Panc1 (cell line): ENCODE results near the gene CAV1. TPM values are rescaled to one million over a fixed set of nuclear protein-coding genes. Genes with fewer than 3 reads are reported as not detected.

ENCODE experiments used
- ATAC-seq: fragments of 200-7000 bp; cut with Tn5 transposase; 2 replicates; pipeline ENCODE4 v1.9.1; 2020; ENCODE audit warnings: mild to moderate bottlenecking, moderate library complexity
- BruUV-seq: library from RNA; stranded (reverse); fragments of 400-500 nt; replicated peaks from 2 replicates; lab custom pipeline; 2021; lab: Mats Ljungman, UMichigan
- CTCF ChIA-PET: fragments of 300-600 bp; sonication (Branson Sonifier 250); formaldehyde crosslinking; loops from one replicate; lab custom pipeline; 2022; ENCODE audit warnings: antibody characterized with exemption; lab: Charles Lee
- POLR2A ChIA-PET: fragments of 300-600 bp; sonication (Branson Sonifier 250); formaldehyde crosslinking; loops from one replicate; lab custom pipeline; 2022; ENCODE audit warnings: antibody characterized with exemption; lab: Charles Lee
- DNase-seq: peaks from one replicate; pipeline ENCODE4 v3.0.0-alpha.2; 2010; ENCODE audit warnings: low read depth, low spot score
- H3K27ac ChIP-seq: 2 replicates; pipeline ENCODE4 v1.5.1; 2011; ENCODE audit warnings: mild to moderate bottlenecking, low read length, inconsistent platforms
- H3K27me3 ChIP-seq: fragments of 200-500 bp; sonication (Bioruptor generic); 2 replicates; pipeline ENCODE4 v1.6.0; 2014; ENCODE audit warnings: low read length, inconsistent platforms; ENCODE audit not compliant: control insufficient read depth, insufficient read depth
- H3K36me3 ChIP-seq: fragments of 200-500 bp; sonication (Bioruptor generic); 2 replicates; pipeline ENCODE4 v1.5.1; 2014; ENCODE audit warnings: inconsistent platforms, mild to moderate bottlenecking, low read length, moderate library complexity; ENCODE audit not compliant: control insufficient read depth, insufficient read depth
- H3K4me1 ChIP-seq: 2 replicates; pipeline ENCODE4 v1.5.1; 2011; ENCODE audit warnings: inconsistent platforms, mild to moderate bottlenecking, low read length, moderate library complexity; ENCODE audit not compliant: control insufficient read depth, insufficient read depth
- H3K4me3 ChIP-seq, 2 experiments: 2 replicates each; pipeline ENCODE4 v1.5.1; 2011 to 2012; ENCODE audit warnings: low read depth in 2 of 2, low read length in 2 of 2, mild to moderate bottlenecking in 2 of 2, inconsistent platforms in 1 of 2, moderate library complexity in 1 of 2
- H3K9me3 ChIP-seq: fragments of 200-500 bp; sonication (Bioruptor generic); 2 replicates; pipeline ENCODE4 v1.5.1; 2014; ENCODE audit warnings: low read depth, mild to moderate bottlenecking, inconsistent platforms, low read length, moderate library complexity; ENCODE audit not compliant: control insufficient read depth, insufficient read depth
- POLR2AphosphoS5 ChIP-seq: IDR thresholded peaks from 2 replicates; pipeline ENCODE4 v1.6.1; 2012; ENCODE audit warnings: mild to moderate bottlenecking, low read depth, low read length, moderate library complexity
- SIN3A ChIP-seq: IDR thresholded peaks from 2 replicates; pipeline ENCODE4 v1.6.1; 2012; ENCODE audit warnings: low read depth, mild to moderate bottlenecking, low read length, moderate library complexity, borderline replicate concordance; ENCODE audit not compliant: insufficient read depth
- TCF7L2 ChIP-seq: IDR thresholded peaks from 2 replicates; pipeline ENCODE4 v1.6.1; 2011; ENCODE audit warnings: mild to moderate bottlenecking, low read depth, low read length, inconsistent platforms
- in situ Hi-C: cut with HindIII; loops from 2 replicates; pipeline ENCODE4 v1.10.0; 2016; ENCODE audit warnings: low sequenced_read_pairs, low pct_unique_long_range_greater_than_20kb
- intact Hi-C: fragments of 100-400 bp; cut with micrococcal nuclease; formaldehyde crosslinking; loops from one replicate; pipeline ENCODE4 v1.10.0; 2022; ENCODE audit not compliant: unreplicated experiment
- total RNA-seq: library from RNA; stranded (reverse); gene quantifications from one replicate; pipeline ENCODE4 v1.2.1, GENCODE V29; 2021; ENCODE audit not compliant: unreplicated experiment
- TF ChIP-seq, protein P1 (sequence below): fragments of 450-650 bp; IDR thresholded peaks from 2 replicates; pipeline ENCODE4 v1.5.1; 2017; ENCODE audit warnings: mild to moderate bottlenecking
- TF ChIP-seq, protein P2 (sequence below), 2 experiments: IDR thresholded peaks; 2 replicates each; pipeline ENCODE4 v1.6.1; 2011 to 2012; ENCODE audit warnings: low read depth in 2 of 2, control low read depth in 1 of 2, low read length in 1 of 2, mild to moderate bottlenecking in 1 of 2, moderate library complexity in 1 of 2; ENCODE audit not compliant: insufficient read depth in 1 of 2

The CAV1 gene
- total RNA-seq, 1 experiment from 2014 or later = 496 TPM

DNA sequence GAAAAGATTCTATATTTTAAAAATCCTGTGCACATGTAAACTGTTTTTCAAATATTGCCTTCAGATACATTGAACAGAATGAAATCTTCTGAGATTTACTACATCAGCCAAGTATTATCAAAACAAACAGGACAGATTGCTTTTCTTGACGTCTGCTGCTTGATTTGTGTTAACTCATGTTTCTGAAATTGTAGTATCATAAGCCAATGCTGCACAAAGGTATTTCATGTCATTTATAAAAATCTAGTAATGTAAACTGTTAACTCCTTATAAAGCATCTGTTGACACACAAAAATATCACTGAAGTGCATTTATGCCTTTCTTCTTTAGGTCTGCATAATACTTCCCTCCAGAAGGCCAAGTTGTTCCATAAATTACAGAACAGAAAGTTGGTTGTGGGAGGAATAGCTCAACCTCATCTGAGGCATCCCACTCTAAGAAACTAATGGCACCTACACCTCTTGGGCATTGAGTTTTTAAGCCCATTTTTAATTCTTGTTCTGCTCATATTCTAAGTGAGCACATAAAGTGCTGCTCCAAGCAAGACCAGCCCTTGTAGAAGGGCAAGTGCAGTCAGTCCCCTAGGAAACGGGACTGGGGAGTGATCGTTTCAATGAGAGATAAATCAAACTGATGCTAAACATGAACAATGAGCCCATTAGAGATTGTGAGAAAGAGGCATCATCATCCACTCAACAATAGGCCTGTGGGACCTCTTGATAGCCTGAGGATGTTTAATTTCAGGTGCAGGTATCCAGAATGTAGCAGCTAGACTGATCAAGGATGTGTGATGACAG lies 28.5 kb downstream of the CAV1 start:
- no peaks in the 10 kb centered on the region for H3K9me3 ChIP-seq
- CTCF ChIA-PET = no interaction called here
- no peaks in the 10 kb centered on the region for H3K27me3 ChIP-seq
- ATAC-seq (no peak), DNase-seq (no peak)
- POLR2A ChIA-PET = no interaction called here
- intact Hi-C loops (no loop called here), in situ Hi-C loops (no loop called here)
- BruUV-seq = no TSS peak
- TF ChIP-seq, protein P1, sequence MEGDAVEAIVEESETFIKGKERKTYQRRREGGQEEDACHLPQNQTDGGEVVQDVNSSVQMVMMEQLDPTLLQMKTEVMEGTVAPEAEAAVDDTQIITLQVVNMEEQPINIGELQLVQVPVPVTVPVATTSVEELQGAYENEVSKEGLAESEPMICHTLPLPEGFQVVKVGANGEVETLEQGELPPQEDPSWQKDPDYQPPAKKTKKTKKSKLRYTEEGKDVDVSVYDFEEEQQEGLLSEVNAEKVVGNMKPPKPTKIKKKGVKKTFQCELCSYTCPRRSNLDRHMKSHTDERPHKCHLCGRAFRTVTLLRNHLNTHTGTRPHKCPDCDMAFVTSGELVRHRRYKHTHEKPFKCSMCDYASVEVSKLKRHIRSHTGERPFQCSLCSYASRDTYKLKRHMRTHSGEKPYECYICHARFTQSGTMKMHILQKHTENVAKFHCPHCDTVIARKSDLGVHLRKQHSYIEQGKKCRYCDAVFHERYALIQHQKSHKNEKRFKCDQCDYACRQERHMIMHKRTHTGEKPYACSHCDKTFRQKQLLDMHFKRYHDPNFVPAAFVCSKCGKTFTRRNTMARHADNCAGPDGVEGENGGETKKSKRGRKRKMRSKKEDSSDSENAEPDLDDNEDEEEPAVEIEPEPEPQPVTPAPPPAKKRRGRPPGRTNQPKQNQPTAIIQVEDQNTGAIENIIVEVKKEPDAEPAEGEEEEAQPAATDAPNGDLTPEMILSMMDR = no peak
- TF ChIP-seq, protein P2, sequence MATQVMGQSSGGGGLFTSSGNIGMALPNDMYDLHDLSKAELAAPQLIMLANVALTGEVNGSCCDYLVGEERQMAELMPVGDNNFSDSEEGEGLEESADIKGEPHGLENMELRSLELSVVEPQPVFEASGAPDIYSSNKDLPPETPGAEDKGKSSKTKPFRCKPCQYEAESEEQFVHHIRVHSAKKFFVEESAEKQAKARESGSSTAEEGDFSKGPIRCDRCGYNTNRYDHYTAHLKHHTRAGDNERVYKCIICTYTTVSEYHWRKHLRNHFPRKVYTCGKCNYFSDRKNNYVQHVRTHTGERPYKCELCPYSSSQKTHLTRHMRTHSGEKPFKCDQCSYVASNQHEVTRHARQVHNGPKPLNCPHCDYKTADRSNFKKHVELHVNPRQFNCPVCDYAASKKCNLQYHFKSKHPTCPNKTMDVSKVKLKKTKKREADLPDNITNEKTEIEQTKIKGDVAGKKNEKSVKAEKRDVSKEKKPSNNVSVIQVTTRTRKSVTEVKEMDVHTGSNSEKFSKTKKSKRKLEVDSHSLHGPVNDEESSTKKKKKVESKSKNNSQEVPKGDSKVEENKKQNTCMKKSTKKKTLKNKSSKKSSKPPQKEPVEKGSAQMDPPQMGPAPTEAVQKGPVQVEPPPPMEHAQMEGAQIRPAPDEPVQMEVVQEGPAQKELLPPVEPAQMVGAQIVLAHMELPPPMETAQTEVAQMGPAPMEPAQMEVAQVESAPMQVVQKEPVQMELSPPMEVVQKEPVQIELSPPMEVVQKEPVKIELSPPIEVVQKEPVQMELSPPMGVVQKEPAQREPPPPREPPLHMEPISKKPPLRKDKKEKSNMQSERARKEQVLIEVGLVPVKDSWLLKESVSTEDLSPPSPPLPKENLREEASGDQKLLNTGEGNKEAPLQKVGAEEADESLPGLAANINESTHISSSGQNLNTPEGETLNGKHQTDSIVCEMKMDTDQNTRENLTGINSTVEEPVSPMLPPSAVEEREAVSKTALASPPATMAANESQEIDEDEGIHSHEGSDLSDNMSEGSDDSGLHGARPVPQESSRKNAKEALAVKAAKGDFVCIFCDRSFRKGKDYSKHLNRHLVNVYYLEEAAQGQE (IDR thresholded peaks at IDR 0.05; ENCODE audit: insufficient read depth in 1 of 2, low read depth in 2 of 2, low read length in 1 of 2) = no peak
- no peak for TF ChIP-seq SIN3A
- no peak for TF ChIP-seq TCF7L2
- no peak for TF ChIP-seq POLR2AphosphoS5
- peaks cover 67% of the 10 kb centered on the region for H3K4me1 ChIP-seq
- H3K27ac ChIP-seq = peak overlapping the region; percentile 18; the same call in 1 of the 2 replicates
- H3K4me3 ChIP-seq = no peak overlapping the region
- H3K36me3 ChIP-seq = peaks cover 35% of the 10 kb centered on the region

DNA sequence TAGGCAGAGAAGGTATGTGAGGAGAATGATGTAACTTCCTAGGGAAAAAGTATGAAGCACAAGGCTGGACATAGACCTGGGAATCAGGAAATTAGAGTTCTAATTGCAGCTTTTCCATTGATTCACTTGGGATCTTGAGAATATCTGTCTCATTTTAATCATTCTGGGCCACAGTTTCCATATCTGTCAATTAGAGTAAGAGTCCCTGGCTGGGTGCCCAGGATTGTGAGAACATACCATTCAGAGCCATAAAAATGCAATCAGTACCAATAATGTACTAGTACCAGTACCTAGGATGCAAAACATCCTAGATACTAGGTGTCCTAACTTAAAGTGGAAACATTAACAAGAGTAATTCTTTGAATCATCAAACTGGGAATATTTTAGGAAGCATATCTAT lies 29.6 kb downstream of the CAV1 start:
- CTCF ChIA-PET = no interaction called here
- TF ChIP-seq SIN3A = no peak
- TF ChIP-seq, protein P1 = no peak
- TF ChIP-seq, protein P2 (IDR thresholded peaks at IDR 0.05; ENCODE audit: insufficient read depth in 1 of 2, low read depth in 2 of 2, low read length in 1 of 2) = no peak
- TF ChIP-seq POLR2AphosphoS5 = no peak; the same call in 1 of the 2 replicates
- TF ChIP-seq TCF7L2 = no peak
- Histone ChIP-seq H3K27ac (peak overlapping the region; percentile 75; the same call in 1 of the 2 replicates), H3K4me1 (peaks cover 62% of the 10 kb centered on the region), H3K36me3 (peaks cover 32% of the 10 kb centered on the region), H3K27me3 (no peaks in the 10 kb centered on the region), H3K4me3 (no peak overlapping the region), H3K9me3 (no peaks in the 10 kb centered on the region)
- ATAC-seq (no peak), DNase-seq (no peak)
- intact Hi-C loops = no loop called here
- no TSS peak for BruUV-seq
- in situ Hi-C loops = no loop called here
- POLR2A ChIA-PET = no interaction called here
